ENCODE measurements around the gene MIEF1.

MIEF1 gene

GRCh38 chr22:39553429-39553828 lies 51.3 kb downstream of the MIEF1 start:
- H2AFZ ChIP-seq (ENCODE audit: low read depth, low read length) = no peak overlapping the region
- no peak for DNase-seq
- no peak overlapping the region for H2AK5ac ChIP-seq (ENCODE audit: low read length, severe bottlenecking)
- no peak overlapping the region for H2BK5ac ChIP-seq (ENCODE audit: low read depth, low read length, poor library complexity, severe bottlenecking)
- 75% methylated on average over 3 of the region's 3 CpGs for WGBS
- H3K36me3 ChIP-seq (ENCODE audit: control insufficient read depth in 1 of 2, insufficient read depth in 2 of 2, low read depth in 1 of 2, low read length in 2 of 2) = no peaks in the 10 kb centered on the region
- no peak overlapping the region for H3K4ac ChIP-seq (ENCODE audit: low read depth in 1 of 2, low read length in 2 of 2)
- H4K91ac ChIP-seq (ENCODE audit: low read length) = no peak overlapping the region
- H3K23ac ChIP-seq (ENCODE audit: low read length in 2 of 2) = no peak overlapping the region
- H3K79me1 ChIP-seq (replicated peaks; ENCODE audit: low read length, poor library complexity, severe bottlenecking) = no peaks in the 10 kb centered on the region
- no peaks in the 10 kb centered on the region for H3K9me3 ChIP-seq (ENCODE audit: control insufficient read depth, low read length)
- H2BK12ac ChIP-seq (ENCODE audit: low read length in 2 of 2) = no peak overlapping the region
- peaks cover 10% of the 10 kb centered on the region for H3K4me1 ChIP-seq (ENCODE audit: control insufficient read depth, insufficient read depth, low read depth, low read length)
- peaks cover 75 to 77% of the 10 kb centered on the region in 2 experiments for H3K27me3 ChIP-seq (ENCODE audit: control insufficient read depth in 1 of 2, insufficient read depth in 1 of 2, low read length in 2 of 2)
- H3K14ac ChIP-seq (ENCODE audit: low read length in 2 of 2) = no peak overlapping the region
- H4K8ac ChIP-seq (ENCODE audit: low read length) = no peak overlapping the region
- H3K4me2 ChIP-seq (ENCODE audit: low read length, poor library complexity, severe bottlenecking) = no peak overlapping the region
- H3K9ac ChIP-seq (ENCODE audit: low read length) = no peak overlapping the region
- H2BK15ac ChIP-seq (ENCODE audit: low read depth, poor library complexity, severe bottlenecking) = no peak overlapping the region
- no peak overlapping the region for H2BK120ac ChIP-seq (ENCODE audit: low read depth, low read length)
- no peak overlapping the region for H3K27ac ChIP-seq (ENCODE audit: low read length, poor library complexity, severe bottlenecking)
- H3K18ac ChIP-seq (ENCODE audit: low read depth in 1 of 2, low read length in 2 of 2) = no peak overlapping the region
- no peak overlapping the region for H3K4me3 ChIP-seq (ENCODE audit: insufficient read depth in 1 of 2, low read depth in 1 of 2, low read length in 2 of 2)

GRCh38 chr22:39554151-39554550 lies 52.1 kb downstream of the MIEF1 start:
- no peak overlapping the region for H2BK120ac ChIP-seq (ENCODE audit: low read depth, low read length)
- no peak overlapping the region for H4K8ac ChIP-seq (ENCODE audit: low read length)
- no peak overlapping the region for H2BK12ac ChIP-seq (ENCODE audit: low read length in 2 of 2)
- H3K23ac ChIP-seq (ENCODE audit: low read length in 2 of 2) = no peak overlapping the region
- no peak overlapping the region for H2AFZ ChIP-seq (ENCODE audit: low read depth, low read length)
- H2AK5ac ChIP-seq (ENCODE audit: low read length, severe bottlenecking) = no peak overlapping the region
- H3K79me1 ChIP-seq (replicated peaks; ENCODE audit: low read length, poor library complexity, severe bottlenecking) = no peaks in the 10 kb centered on the region
- no peak for DNase-seq
- H3K9ac ChIP-seq (ENCODE audit: low read length) = no peak overlapping the region
- H2BK15ac ChIP-seq (ENCODE audit: low read depth, poor library complexity, severe bottlenecking) = no peak overlapping the region
- no peaks in the 10 kb centered on the region for H3K36me3 ChIP-seq (ENCODE audit: control insufficient read depth in 1 of 2, insufficient read depth in 2 of 2, low read depth in 1 of 2, low read length in 2 of 2)
- no peak overlapping the region for H3K4me3 ChIP-seq (ENCODE audit: insufficient read depth in 1 of 2, low read depth in 1 of 2, low read length in 2 of 2)
- H4K91ac ChIP-seq (ENCODE audit: low read length) = no peak overlapping the region
- H3K14ac ChIP-seq (ENCODE audit: low read length in 2 of 2) = no peak overlapping the region
- H3K4me1 ChIP-seq (ENCODE audit: control insufficient read depth, insufficient read depth, low read depth, low read length) = peaks cover 11% of the 10 kb centered on the region
- H3K18ac ChIP-seq (ENCODE audit: low read depth in 1 of 2, low read length in 2 of 2) = no peak overlapping the region
- H3K4ac ChIP-seq (ENCODE audit: low read depth in 1 of 2, low read length in 2 of 2) = no peak overlapping the region
- no peak overlapping the region for H3K27ac ChIP-seq (ENCODE audit: low read length, poor library complexity, severe bottlenecking)
- H3K4me2 ChIP-seq (ENCODE audit: low read length, poor library complexity, severe bottlenecking) = no peak overlapping the region
- no peak overlapping the region for H2BK5ac ChIP-seq (ENCODE audit: low read depth, low read length, poor library complexity, severe bottlenecking)
- H3K27me3 ChIP-seq (ENCODE audit: control insufficient read depth in 1 of 2, insufficient read depth in 1 of 2, low read length in 2 of 2) = peaks cover 75 to 79% of the 10 kb centered on the region in 2 experiments
- WGBS = 46% methylated on average over 3 of the region's 3 CpGs
- no peaks in the 10 kb centered on the region for H3K9me3 ChIP-seq (ENCODE audit: control insufficient read depth, low read length)

- H3K14ac ChIP-seq (ENCODE audit: low read length in 2 of 2) = no peak overlapping the region
- H3K4me2 ChIP-seq (ENCODE audit: low read length, poor library complexity, severe bottlenecking) = peak overlapping the region; percentile 67
- H3K36me3 ChIP-seq (ENCODE audit: control insufficient read depth in 1 of 2, insufficient read depth in 2 of 2, low read depth in 1 of 2, low read length in 2 of 2) = no peaks in the 10 kb centered on the region
- no peak overlapping the region for H3K4ac ChIP-seq (ENCODE audit: low read depth in 1 of 2, low read length in 2 of 2)
- H3K4me1 ChIP-seq (ENCODE audit: control insufficient read depth, insufficient read depth, low read depth, low read length) = peaks cover 15% of the 10 kb centered on the region
- H3K27ac ChIP-seq (ENCODE audit: low read length, poor library complexity, severe bottlenecking) = no peak overlapping the region
- H3K27me3 ChIP-seq (ENCODE audit: control insufficient read depth in 1 of 2, insufficient read depth in 1 of 2, low read length in 2 of 2) = peaks cover 80 to 82% of the 10 kb centered on the region in 2 experiments
- no peak overlapping the region for H4K8ac ChIP-seq (ENCODE audit: low read length)
- peak overlapping the region in 1 of 2 experiments; percentile 21 for H3K4me3 ChIP-seq (ENCODE audit: insufficient read depth in 1 of 2, low read depth in 1 of 2, low read length in 2 of 2)
- H2AFZ ChIP-seq (ENCODE audit: low read depth, low read length) = no peak overlapping the region
- whole genome bisulfite sequencing = 18% methylated on average over 24 of the region's 72 CpGs
- H4K91ac ChIP-seq (ENCODE audit: low read length) = no peak overlapping the region
- DNase-seq = peak; percentile 16
- H2BK15ac ChIP-seq (ENCODE audit: low read depth, poor library complexity, severe bottlenecking) = no peak overlapping the region
- H2BK120ac ChIP-seq (ENCODE audit: low read depth, low read length) = no peak overlapping the region
- H3K18ac ChIP-seq (ENCODE audit: low read depth in 1 of 2, low read length in 2 of 2) = no peak overlapping the region
- no peak overlapping the region for H2AK5ac ChIP-seq (ENCODE audit: low read length, severe bottlenecking)
- H3K23ac ChIP-seq (ENCODE audit: low read length in 2 of 2) = peak overlapping the region in 1 of 2 experiments; percentile 13
- H2BK5ac ChIP-seq (ENCODE audit: low read depth, low read length, poor library complexity, severe bottlenecking) = no peak overlapping the region
- H2BK12ac ChIP-seq (ENCODE audit: low read length in 2 of 2) = no peak overlapping the region
- H3K79me1 ChIP-seq (replicated peaks; ENCODE audit: low read length, poor library complexity, severe bottlenecking) = no peaks in the 10 kb centered on the region
- H3K9me3 ChIP-seq (ENCODE audit: control insufficient read depth, low read length) = no peaks in the 10 kb centered on the region
- H3K9ac ChIP-seq (ENCODE audit: low read length) = no peak overlapping the region
Observed at GRCh38 chr22:39556970-39557841, 55.1 kb downstream of the MIEF1 start.

GRCh38 chr22:39558254-39558727 lies 56.2 kb downstream of the MIEF1 start:
- H3K9me3 ChIP-seq (ENCODE audit: control insufficient read depth, low read length) = no peaks in the 10 kb centered on the region
- no peak overlapping the region for H4K8ac ChIP-seq (ENCODE audit: low read length)
- no peak overlapping the region for H2BK15ac ChIP-seq (ENCODE audit: low read depth, poor library complexity, severe bottlenecking)
- peaks cover 80 to 82% of the 10 kb centered on the region in 2 experiments for H3K27me3 ChIP-seq (ENCODE audit: control insufficient read depth in 1 of 2, insufficient read depth in 1 of 2, low read length in 2 of 2)
- H2BK12ac ChIP-seq (ENCODE audit: low read length in 2 of 2) = no peak overlapping the region
- no peak overlapping the region for H3K14ac ChIP-seq (ENCODE audit: low read length in 2 of 2)
- no peaks in the 10 kb centered on the region for H3K36me3 ChIP-seq (ENCODE audit: control insufficient read depth in 1 of 2, insufficient read depth in 2 of 2, low read depth in 1 of 2, low read length in 2 of 2)
- no peak overlapping the region for H2AK5ac ChIP-seq (ENCODE audit: low read length, severe bottlenecking)
- no peak overlapping the region for H4K91ac ChIP-seq (ENCODE audit: low read length)
- no peak overlapping the region for H3K27ac ChIP-seq (ENCODE audit: low read length, poor library complexity, severe bottlenecking)
- H3K4me3 ChIP-seq (ENCODE audit: insufficient read depth in 1 of 2, low read depth in 1 of 2, low read length in 2 of 2) = no peak overlapping the region
- 14% methylated on average over 33 of the region's 34 CpGs for WGBS
- no peak overlapping the region for H3K4ac ChIP-seq (ENCODE audit: low read depth in 1 of 2, low read length in 2 of 2)
- H3K4me1 ChIP-seq (ENCODE audit: control insufficient read depth, insufficient read depth, low read depth, low read length) = peaks cover 15% of the 10 kb centered on the region
- no peak overlapping the region for H2BK120ac ChIP-seq (ENCODE audit: low read depth, low read length)
- no peak for DNase-seq
- no peak overlapping the region for H2AFZ ChIP-seq (ENCODE audit: low read depth, low read length)
- H3K18ac ChIP-seq (ENCODE audit: low read depth in 1 of 2, low read length in 2 of 2) = no peak overlapping the region
- no peak overlapping the region for H3K9ac ChIP-seq (ENCODE audit: low read length)
- H3K23ac ChIP-seq (ENCODE audit: low read length in 2 of 2) = no peak overlapping the region
- no peak overlapping the region for H3K4me2 ChIP-seq (ENCODE audit: low read length, poor library complexity, severe bottlenecking)
- no peak overlapping the region for H2BK5ac ChIP-seq (ENCODE audit: low read depth, low read length, poor library complexity, severe bottlenecking)
- H3K79me1 ChIP-seq (replicated peaks; ENCODE audit: low read length, poor library complexity, severe bottlenecking) = no peaks in the 10 kb centered on the region

Measured in mesenchymal stem cell (in vitro differentiated cells and primary cell).